PC-3 (cell line): ENCODE data around the gene FBXL16. TPM values are rescaled to one million over a fixed set of nuclear protein-coding genes. Genes with fewer than 3 reads are reported as not detected.

Experiments used
- ATAC-seq: fragments of 200-7000 bp; cut with Tn5 transposase; 2 replicates; pipeline ENCODE4 v1.9.1; 2020; ENCODE audit warnings: mild to moderate bottlenecking, moderate library complexity
- BruUV-seq: library from RNA; stranded (reverse); fragments of 400-500 nt; replicated peaks from 2 replicates; lab custom pipeline; 2021; lab: Mats Ljungman, UMichigan
- CTCF ChIA-PET: fragments of 300-600 bp; sonication (Branson Sonifier 250); formaldehyde crosslinking; loops from one replicate; lab custom pipeline; 2022; ENCODE audit warnings: antibody characterized with exemption; lab: Charles Lee
- POLR2A ChIA-PET: fragments of 300-600 bp; sonication (Branson Sonifier 250); formaldehyde crosslinking; loops from one replicate; lab custom pipeline; 2022; ENCODE audit warnings: antibody characterized with exemption; ENCODE audit not compliant: unreplicated experiment; lab: Charles Lee
- DNase-seq: peaks from one replicate; pipeline ENCODE4 v3.0.0-alpha.2; 2015
- H2AFZ ChIP-seq: fragments of 300-600 bp; sonication (generic); 2 replicates; pipeline ENCODE4 v1.6.0; 2016; ENCODE audit warnings: antibody characterized with exemption, low read length
- H3F3A ChIP-seq: fragments of 300-600 bp; sonication (generic); one replicate; pipeline ENCODE4 v1.6.0; 2017; ENCODE audit warnings: antibody characterized with exemption, low read length, control low read depth, mild to moderate bottlenecking; ENCODE audit not compliant: unreplicated experiment
- H3K27ac ChIP-seq: fragments of 300-600 bp; sonication (generic); 2 replicates; pipeline ENCODE4 v1.5.1; 2016; ENCODE audit warnings: mild to moderate bottlenecking, low read length
- H3K27me3 ChIP-seq: fragments of 300-600 bp; sonication (generic); 2 replicates; pipeline ENCODE4 v1.6.1; 2016; ENCODE audit warnings: low read length, mixed read lengths
- H3K36me3 ChIP-seq: fragments of 300-600 bp; sonication (generic); 2 replicates; pipeline ENCODE4 v1.6.1; 2016; ENCODE audit warnings: low read depth, mixed run types, low read length, mixed read lengths
- H3K4me1 ChIP-seq: fragments of 300-600 bp; sonication (generic); 2 replicates; pipeline ENCODE4 v1.5.1; 2016; ENCODE audit warnings: low read length; ENCODE audit not compliant: insufficient read depth
- H3K4me2 ChIP-seq: fragments of 300-600 bp; sonication (generic); 2 replicates; pipeline ENCODE4 v1.6.0; 2016; ENCODE audit warnings: low read length
- H3K4me3 ChIP-seq: fragments of 300-600 bp; sonication (generic); 2 replicates; pipeline ENCODE4 v1.5.1; 2016; ENCODE audit warnings: mild to moderate bottlenecking, low read length, mixed read lengths
- H3K79me2 ChIP-seq: fragments of 300-600 bp; sonication (generic); 2 replicates; pipeline ENCODE4 v1.6.1; 2017; ENCODE audit warnings: low read length, mixed read lengths
- H3K9ac ChIP-seq: fragments of 300-600 bp; sonication (generic); 2 replicates; pipeline ENCODE4 v1.6.0; 2016; ENCODE audit warnings: mild to moderate bottlenecking, low read length
- H3K9me2 ChIP-seq: fragments of 300-600 bp; sonication (generic); replicated peaks from 2 replicates; pipeline ENCODE4 v1.6.1; 2016; ENCODE audit warnings: mixed run types, low read length, mixed read lengths
- H3K9me3 ChIP-seq: fragments of 300-600 bp; sonication (generic); 2 replicates; pipeline ENCODE4 v1.6.1; 2016; ENCODE audit warnings: low read length, mixed read lengths
- H4K20me1 ChIP-seq: fragments of 300-600 bp; sonication (generic); 2 replicates; pipeline ENCODE4 v1.6.1; 2016; ENCODE audit warnings: low read length, mixed read lengths
- EZH2 ChIP-seq: fragments of 300-600 bp; sonication (generic); IDR thresholded peaks from one replicate; pipeline ENCODE4 v1.6.1; 2017; ENCODE audit warnings: antibody characterized with exemption, mild to moderate bottlenecking, low read length; ENCODE audit not compliant: unreplicated experiment
- EZH2phosphoT487 ChIP-seq: fragments of 300-600 bp; sonication (generic); IDR thresholded peaks from 2 replicates; pipeline ENCODE4 v1.6.1; 2018; ENCODE audit warnings: mild to moderate bottlenecking, antibody characterized with exemption, low read length, borderline replicate concordance
- intact Hi-C: fragments of 100-400 bp; cut with micrococcal nuclease; formaldehyde crosslinking; loops from 2 replicates; pipeline ENCODE4 v1.9.0; 2023
- total RNA-seq: library from RNA; depleted of rRNA; stranded (reverse); fragments of >200 nt; gene quantifications from 2 replicates; pipeline ENCODE4 v1.2.3, GENCODE V29; 2014
- TF ChIP-seq, protein P1 (sequence below): fragments of 300-600 bp; sonication (generic); conservative IDR thresholded peaks from 2 replicates; pipeline ENCODE4 v1.5.1; 2017; ENCODE audit warnings: antibody characterized with exemption, low read depth, mild to moderate bottlenecking, low read length

The FBXL16 gene
- total RNA-seq, 1 experiment from 2014 or later = 7.5 TPM

DNA sequence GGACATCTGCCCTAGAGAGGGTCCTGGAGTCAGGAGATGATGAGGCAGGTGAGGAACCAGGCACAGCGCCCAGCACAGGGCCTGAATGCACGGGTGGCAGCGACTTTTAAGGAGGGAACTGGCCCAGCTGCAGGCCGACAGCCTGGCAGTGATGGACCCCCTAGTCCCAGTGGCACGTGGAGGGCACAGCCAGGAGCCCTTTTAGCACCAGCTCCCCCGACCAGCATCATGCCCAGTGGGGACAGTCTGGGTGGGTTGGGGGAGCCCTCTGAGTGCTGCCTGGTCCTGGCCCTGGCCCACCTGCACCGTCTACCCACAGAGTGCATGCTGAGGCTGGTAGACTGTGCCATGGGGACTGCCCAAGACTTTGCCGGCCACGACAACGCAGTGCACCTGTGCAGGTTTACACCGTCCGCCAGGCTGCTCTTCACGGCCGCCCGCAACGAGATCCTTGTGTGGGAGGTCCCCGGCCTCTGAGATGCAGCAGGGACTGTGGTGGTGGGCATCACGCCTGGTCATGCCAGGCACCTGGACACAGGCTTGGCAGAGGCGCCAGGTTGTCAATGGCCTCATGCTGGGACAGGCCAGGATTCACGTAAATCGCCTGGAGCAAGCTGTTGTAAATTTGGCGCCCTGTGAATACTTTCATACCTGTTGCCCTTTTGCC, 38.4 kb downstream of the FBXL16 start:
- no TSS peak for BruUV-seq
- H3K4me2 ChIP-seq = peak overlapping the region; percentile 39
- intact Hi-C loops = no loop called here
- H3K4me3 ChIP-seq = peak overlapping the region; percentile 82; the same call in 1 of the 2 replicates
- H2AFZ ChIP-seq = peak overlapping the region; percentile 76
- no peak overlapping the region for H3K27ac ChIP-seq
- peaks cover 6% of the 10 kb centered on the region; the same call in 1 of the 2 replicates for H3K36me3 ChIP-seq
- DNase-seq = no peak
- no peaks in the 10 kb centered on the region for H4K20me1 ChIP-seq
- H3K27me3 ChIP-seq = no peaks in the 10 kb centered on the region
- no peak for ATAC-seq
- no peaks in the 10 kb centered on the region for H3K9me3 ChIP-seq
- ChIA-PET POLR2A (no interaction called here), CTCF (no interaction called here)
- H3K9me2 ChIP-seq = no peaks in the 10 kb centered on the region
- no peak for TF ChIP-seq EZH2phosphoT487
- no peak for TF ChIP-seq EZH2
- TF ChIP-seq, protein P1, sequence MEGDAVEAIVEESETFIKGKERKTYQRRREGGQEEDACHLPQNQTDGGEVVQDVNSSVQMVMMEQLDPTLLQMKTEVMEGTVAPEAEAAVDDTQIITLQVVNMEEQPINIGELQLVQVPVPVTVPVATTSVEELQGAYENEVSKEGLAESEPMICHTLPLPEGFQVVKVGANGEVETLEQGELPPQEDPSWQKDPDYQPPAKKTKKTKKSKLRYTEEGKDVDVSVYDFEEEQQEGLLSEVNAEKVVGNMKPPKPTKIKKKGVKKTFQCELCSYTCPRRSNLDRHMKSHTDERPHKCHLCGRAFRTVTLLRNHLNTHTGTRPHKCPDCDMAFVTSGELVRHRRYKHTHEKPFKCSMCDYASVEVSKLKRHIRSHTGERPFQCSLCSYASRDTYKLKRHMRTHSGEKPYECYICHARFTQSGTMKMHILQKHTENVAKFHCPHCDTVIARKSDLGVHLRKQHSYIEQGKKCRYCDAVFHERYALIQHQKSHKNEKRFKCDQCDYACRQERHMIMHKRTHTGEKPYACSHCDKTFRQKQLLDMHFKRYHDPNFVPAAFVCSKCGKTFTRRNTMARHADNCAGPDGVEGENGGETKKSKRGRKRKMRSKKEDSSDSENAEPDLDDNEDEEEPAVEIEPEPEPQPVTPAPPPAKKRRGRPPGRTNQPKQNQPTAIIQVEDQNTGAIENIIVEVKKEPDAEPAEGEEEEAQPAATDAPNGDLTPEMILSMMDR = no peak
- H3K79me2 ChIP-seq = peaks cover 22% of the 10 kb centered on the region
- no peaks in the 10 kb centered on the region for H3K4me1 ChIP-seq
- no peaks in the 10 kb centered on the region for H3F3A ChIP-seq
- H3K9ac ChIP-seq = peak overlapping the region; percentile 97

DNA sequence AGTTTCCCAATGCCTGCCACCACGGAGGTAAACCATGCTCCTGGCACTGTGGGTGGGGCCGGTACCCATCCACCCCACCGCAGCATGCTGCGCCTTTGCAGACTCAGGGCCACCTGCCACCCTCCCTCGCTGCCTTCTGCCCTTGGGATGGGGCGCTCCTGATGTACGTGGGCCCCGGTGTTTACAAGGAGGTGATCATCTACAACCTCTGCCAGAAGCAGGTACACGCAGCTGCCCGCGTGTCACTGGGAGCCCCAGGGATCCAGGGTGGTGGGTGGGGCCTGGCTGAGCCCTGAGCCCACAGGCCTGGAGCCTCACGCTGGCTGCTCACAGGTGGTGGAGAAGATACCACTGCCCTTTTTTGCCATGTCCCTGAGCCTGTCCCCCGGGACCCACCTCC, 39.0 kb downstream of the FBXL16 start:
- Histone ChIP-seq H3K4me2 (no peak overlapping the region), H3K27ac (no peak overlapping the region), H3K4me1 (no peaks in the 10 kb centered on the region), H3K36me3 (peaks cover 6% of the 10 kb centered on the region; the same call in 1 of the 2 replicates), H2AFZ (no peak overlapping the region), H3K9me3 (no peaks in the 10 kb centered on the region), H3K27me3 (no peaks in the 10 kb centered on the region), H3K9me2 (no peaks in the 10 kb centered on the region), H3K9ac (no peak overlapping the region), H3K4me3 (no peak overlapping the region), H4K20me1 (no peaks in the 10 kb centered on the region), H3F3A (no peaks in the 10 kb centered on the region), H3K79me2 (peaks cover 22% of the 10 kb centered on the region)
- ChIA-PET CTCF (no interaction called here), POLR2A (no interaction called here)
- no TSS peak for BruUV-seq
- DNase-seq (no peak), ATAC-seq (no peak)
- intact Hi-C loops = no loop called here
- TF ChIP-seq EZH2phosphoT487 = no peak
- TF ChIP-seq, protein P1 = no peak
- no peak for TF ChIP-seq EZH2

DNA sequence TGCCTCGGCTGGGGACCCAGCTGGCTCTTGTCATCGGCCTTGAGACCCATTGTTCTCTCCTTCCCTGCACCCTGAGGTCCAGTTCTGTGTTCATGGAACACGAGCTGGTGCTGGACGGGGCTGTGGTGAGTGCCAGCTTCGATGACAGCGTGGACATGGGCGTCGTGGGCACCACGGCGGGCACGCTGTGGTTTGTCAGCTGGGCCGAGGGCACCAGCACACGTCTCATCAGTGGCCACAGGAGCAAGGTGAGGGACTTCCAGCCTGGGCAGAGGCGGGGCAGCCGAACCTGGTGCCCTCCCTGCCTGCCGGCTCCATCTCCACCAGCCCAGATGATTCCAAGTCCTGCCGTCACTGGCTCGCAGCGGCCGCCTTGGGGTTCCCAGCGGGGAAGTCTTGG, 43.0 kb downstream of the FBXL16 start:
- POLR2A ChIA-PET = no interaction called here

More for the DNA sequence above, 43.0 kb downstream of the FBXL16 start:
- H3F3A ChIP-seq = no peaks in the 10 kb centered on the region
- intact Hi-C loops = no loop called here
- no peaks in the 10 kb centered on the region for H4K20me1 ChIP-seq
- no peaks in the 10 kb centered on the region for H3K27me3 ChIP-seq
- H3K4me3 ChIP-seq = no peak overlapping the region
- no peak overlapping the region for H3K9ac ChIP-seq
- TF ChIP-seq EZH2 (no peak), EZH2phosphoT487 (no peak)
- TF ChIP-seq, protein P1 = no peak
- no peaks in the 10 kb centered on the region for H3K79me2 ChIP-seq
- H2AFZ ChIP-seq = no peak overlapping the region
- H3K27ac ChIP-seq = no peak overlapping the region
- ATAC-seq (no peak), DNase-seq (no peak)
- CTCF ChIA-PET = no interaction called here
- no peaks in the 10 kb centered on the region for H3K9me2 ChIP-seq
- no TSS peak for BruUV-seq
- no peaks in the 10 kb centered on the region for H3K36me3 ChIP-seq
- H3K4me2 ChIP-seq = no peak overlapping the region
- H3K9me3 ChIP-seq = no peaks in the 10 kb centered on the region
- peaks cover 5% of the 10 kb centered on the region for H3K4me1 ChIP-seq
